ENCODE results near the gene MAN2A1. TPM values are rescaled to one million over a fixed set of nuclear protein-coding genes. Genes with fewer than 3 reads are reported as not detected.

Gene MAN2A1
- total RNA-seq, 1 experiment from 2014 or later = 21.8 TPM

- peaks cover 60% of the 10 kb centered on the region for H3K79me2 ChIP-seq (ENCODE audit: low read length)
- CTCF ChIA-PET = no interaction called here
- no TSS peak for BruUV-seq (replicated peaks)
Measured at GRCh38 chr5:109705596-109705995, 15.9 kb downstream of the MAN2A1 start.

GRCh38 chr5:109706095-109706494, 16.4 kb downstream of the MAN2A1 start:
- ChIA-PET CTCF (no interaction called here), POLR2A (ENCODE audit: unreplicated experiment) (no interaction called here)
- Histone ChIP-seq H3K9me2 (replicated peaks; ENCODE audit: low read length) (no peaks in the 10 kb centered on the region), H3K9me3 (ENCODE audit: low read length) (no peaks in the 10 kb centered on the region), H3K27ac (ENCODE audit: low read length) (no peak overlapping the region), H3F3A (ENCODE audit: low read length, unreplicated experiment) (no peaks in the 10 kb centered on the region), H3K9ac (ENCODE audit: low read length) (no peak overlapping the region), H3K4me3 (ENCODE audit: low read length) (no peak overlapping the region), H3K27me3 (ENCODE audit: low read length) (no peaks in the 10 kb centered on the region), H3K4me2 (ENCODE audit: low read length) (no peak overlapping the region), H3K79me2 (ENCODE audit: low read length) (peaks cover 55% of the 10 kb centered on the region), H2AFZ (ENCODE audit: low read length) (no peak overlapping the region), H3K36me3 (ENCODE audit: low read depth, low read length) (no peaks in the 10 kb centered on the region), H3K4me1 (ENCODE audit: insufficient read depth, low read length) (peaks cover 6% of the 10 kb centered on the region; the same call in 1 of the 2 replicates), H4K20me1 (ENCODE audit: low read length) (no peaks in the 10 kb centered on the region)
- BruUV-seq (replicated peaks) = no TSS peak
- TF ChIP-seq, protein P1, sequence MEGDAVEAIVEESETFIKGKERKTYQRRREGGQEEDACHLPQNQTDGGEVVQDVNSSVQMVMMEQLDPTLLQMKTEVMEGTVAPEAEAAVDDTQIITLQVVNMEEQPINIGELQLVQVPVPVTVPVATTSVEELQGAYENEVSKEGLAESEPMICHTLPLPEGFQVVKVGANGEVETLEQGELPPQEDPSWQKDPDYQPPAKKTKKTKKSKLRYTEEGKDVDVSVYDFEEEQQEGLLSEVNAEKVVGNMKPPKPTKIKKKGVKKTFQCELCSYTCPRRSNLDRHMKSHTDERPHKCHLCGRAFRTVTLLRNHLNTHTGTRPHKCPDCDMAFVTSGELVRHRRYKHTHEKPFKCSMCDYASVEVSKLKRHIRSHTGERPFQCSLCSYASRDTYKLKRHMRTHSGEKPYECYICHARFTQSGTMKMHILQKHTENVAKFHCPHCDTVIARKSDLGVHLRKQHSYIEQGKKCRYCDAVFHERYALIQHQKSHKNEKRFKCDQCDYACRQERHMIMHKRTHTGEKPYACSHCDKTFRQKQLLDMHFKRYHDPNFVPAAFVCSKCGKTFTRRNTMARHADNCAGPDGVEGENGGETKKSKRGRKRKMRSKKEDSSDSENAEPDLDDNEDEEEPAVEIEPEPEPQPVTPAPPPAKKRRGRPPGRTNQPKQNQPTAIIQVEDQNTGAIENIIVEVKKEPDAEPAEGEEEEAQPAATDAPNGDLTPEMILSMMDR (conservative IDR thresholded peaks at IDR 0.05; ENCODE audit: low read depth, low read length) = no peak
- TF ChIP-seq EZH2 (IDR thresholded peaks at IDR 0.05; ENCODE audit: low read length, unreplicated experiment) (no peak), EZH2phosphoT487 (IDR thresholded peaks at IDR 0.05; ENCODE audit: borderline replicate concordance, low read length) (no peak)
- no peak for DNase-seq
- ATAC-seq = no peak
- intact Hi-C loops (cut with micrococcal nuclease) = no loop called here

More at GRCh38 chr5:109705596-109705995, 15.9 kb downstream of the MAN2A1 start:
- Histone ChIP-seq H3F3A (ENCODE audit: low read length, unreplicated experiment) (no peaks in the 10 kb centered on the region), H3K27me3 (ENCODE audit: low read length) (no peaks in the 10 kb centered on the region), H3K4me1 (ENCODE audit: insufficient read depth, low read length) (peaks cover 8% of the 10 kb centered on the region; the same call in 1 of the 2 replicates), H3K36me3 (ENCODE audit: low read depth, low read length) (no peaks in the 10 kb centered on the region), H3K4me3 (ENCODE audit: low read length) (no peak overlapping the region), H3K9me2 (replicated peaks; ENCODE audit: low read length) (no peaks in the 10 kb centered on the region), H2AFZ (ENCODE audit: low read length) (no peak overlapping the region), H4K20me1 (ENCODE audit: low read length) (no peaks in the 10 kb centered on the region), H3K9ac (ENCODE audit: low read length) (no peak overlapping the region), H3K9me3 (ENCODE audit: low read length) (no peaks in the 10 kb centered on the region), H3K4me2 (ENCODE audit: low read length) (no peak overlapping the region), H3K27ac (ENCODE audit: low read length) (no peak overlapping the region)
- intact Hi-C loops (cut with micrococcal nuclease) = no loop called here
- POLR2A ChIA-PET (ENCODE audit: unreplicated experiment) = no interaction called here
- TF ChIP-seq EZH2phosphoT487 (IDR thresholded peaks at IDR 0.05; ENCODE audit: borderline replicate concordance, low read length) (no peak), EZH2 (IDR thresholded peaks at IDR 0.05; ENCODE audit: low read length, unreplicated experiment) (no peak)
- TF ChIP-seq, protein P1 (conservative IDR thresholded peaks at IDR 0.05; ENCODE audit: low read depth, low read length) = no peak
- ATAC-seq = no peak
- DNase-seq = no peak

DNA sequence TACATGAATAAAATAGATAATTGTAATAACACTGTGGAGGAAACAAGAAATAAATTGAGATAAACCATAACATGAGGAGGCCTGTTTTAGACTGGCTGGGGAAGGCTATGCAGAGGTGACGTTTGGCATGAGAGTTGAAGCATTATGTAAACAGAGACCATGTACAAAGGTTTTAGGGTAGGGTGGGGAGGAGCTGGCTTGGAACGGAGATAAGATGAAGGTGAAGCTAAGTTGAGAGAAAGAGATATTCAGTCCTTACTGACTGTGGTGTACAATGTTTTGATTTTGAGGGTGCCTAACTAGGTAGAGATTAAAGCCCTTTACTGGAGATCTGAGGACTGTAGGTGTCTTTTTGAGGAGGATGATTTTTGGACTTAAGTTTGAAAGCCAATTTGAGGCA, 17.8 kb downstream of the MAN2A1 start:
- Histone ChIP-seq H3K4me1 (ENCODE audit: insufficient read depth, low read length) (no peaks in the 10 kb centered on the region), H3K4me3 (ENCODE audit: low read length) (no peak overlapping the region), H4K20me1 (ENCODE audit: low read length) (no peaks in the 10 kb centered on the region), H2AFZ (ENCODE audit: low read length) (no peak overlapping the region), H3K36me3 (ENCODE audit: low read depth, low read length) (no peaks in the 10 kb centered on the region), H3F3A (ENCODE audit: low read length, unreplicated experiment) (no peaks in the 10 kb centered on the region), H3K9me2 (replicated peaks; ENCODE audit: low read length) (no peaks in the 10 kb centered on the region), H3K9me3 (ENCODE audit: low read length) (no peaks in the 10 kb centered on the region), H3K79me2 (ENCODE audit: low read length) (peaks cover 49% of the 10 kb centered on the region), H3K27me3 (ENCODE audit: low read length) (no peaks in the 10 kb centered on the region), H3K4me2 (ENCODE audit: low read length) (no peak overlapping the region), H3K27ac (ENCODE audit: low read length) (no peak overlapping the region), H3K9ac (ENCODE audit: low read length) (no peak overlapping the region)
- ATAC-seq (no peak), DNase-seq (no peak)
- no TSS peak for BruUV-seq (replicated peaks)
- intact Hi-C loops (cut with micrococcal nuclease) = no loop called here
- CTCF ChIA-PET = no interaction called here
- POLR2A ChIA-PET (ENCODE audit: unreplicated experiment) = no interaction called here
- TF ChIP-seq EZH2phosphoT487 (IDR thresholded peaks at IDR 0.05; ENCODE audit: borderline replicate concordance, low read length) = no peak
